A549 (cell line): Measurements from ENCODE around the gene RNF144A. TPM values are rescaled to one million over a fixed set of nuclear protein-coding genes. Genes with fewer than 3 reads are reported as not detected.

Source experiments
- ATAC-seq, 2 experiments: fragments of 200-7000 bp in 1 of 2; fragments of >200 bp in 1 of 2; cut with Nextera tagmentation in 1 of 2; cut with Tn5 transposase in 1 of 2; 3 replicates each; pipeline versions ENCODE4 v1.8.0 to v1.9.1; 2018 to 2020; ENCODE audit warnings: mild to moderate bottlenecking in 1 of 2, moderate library complexity in 1 of 2
- CTCF ChIA-PET: fragments of 300-600 bp; sonication (Branson Sonifier 250); formaldehyde crosslinking; extraction: SDS; loops from one replicate; lab custom pipeline; 2021; ENCODE audit warnings: antibody characterized with exemption, inconsistent platforms; lab: Yijun Ruan, JAX
- POLR2A ChIA-PET: fragments of 350-600 bp; formaldehyde crosslinking; extraction: SDS; loops from one replicate; lab custom pipeline; 2021; ENCODE audit warnings: antibody characterized with exemption, inconsistent platforms; lab: Yijun Ruan, JAX
- DNase-seq, 2 experiments: peaks; one replicate each; pipeline versions ENCODE4 v3.0.0 to v3.0.0-alpha.2; 2011 to 2016; ENCODE audit warnings: low read depth in 1 of 2, low spot score in 1 of 2
- FAIRE-seq: peaks from 2 replicates; lab custom pipeline; 2011; peaks lifted over from hg19 to GRCh38; lab: Jason Lieb, UNC
- H3K27ac ChIP-seq, 2 experiments: fragments of >200 bp; sonication (Bioruptor Twin); formaldehyde crosslinking; 3 replicates each; pipeline ENCODE4 v1.5.1; 2016 to 2017
- H3K4me1 ChIP-seq: fragments of >200 bp; sonication (Bioruptor Twin); formaldehyde crosslinking; 3 replicates; pipeline ENCODE4 v1.6.1; 2016
- H3K4me2 ChIP-seq: fragments of >200 bp; sonication (Bioruptor Twin); formaldehyde crosslinking; 3 replicates; pipeline ENCODE4 v1.6.1; 2016
- H3K4me3 ChIP-seq: fragments of >200 bp; sonication (Bioruptor Twin); formaldehyde crosslinking; 3 replicates; pipeline ENCODE4 v1.5.1; 2016
- H3K9me3 ChIP-seq: fragments of >200 bp; sonication (Bioruptor Twin); formaldehyde crosslinking; 3 replicates; pipeline ENCODE4 v1.6.1; 2016
- CBX8 ChIP-seq: fragments of 200-600 bp; sonication (generic); IDR thresholded peaks from 2 replicates; pipeline ENCODE4 v1.6.1; 2016
- CHD4 ChIP-seq: fragments of 200-600 bp; sonication (generic); IDR thresholded peaks from 2 replicates; pipeline ENCODE4 v1.6.1; 2016; ENCODE audit warnings: antibody characterized with exemption, mild to moderate bottlenecking, borderline replicate concordance
- GATA3 ChIP-seq: IDR thresholded peaks from 2 replicates; pipeline ENCODE4 v1.6.1; 2012; ENCODE audit warnings: borderline replicate concordance
- HEYL ChIP-seq: fragments of 250-450 bp; sonication (Bioruptor Pico); IDR thresholded peaks from 2 replicates; pipeline ENCODE4 v1.8.0; 2021; ENCODE audit warnings: mild to moderate bottlenecking, moderate library complexity
- HOXA7 ChIP-seq: fragments of 250-450 bp; sonication (Bioruptor Pico); IDR thresholded peaks from 2 replicates; pipeline ENCODE4 v1.5.0; 2020; ENCODE audit warnings: mild to moderate bottlenecking, moderate library complexity
- HOXB13 ChIP-seq: fragments of 250-450 bp; sonication (Bioruptor Pico); IDR thresholded peaks from 2 replicates; pipeline ENCODE4 v1.5.0; 2020; ENCODE audit warnings: low read depth, mild to moderate bottlenecking, moderate library complexity
- MAFK ChIP-seq: fragments of 450-650 bp; IDR thresholded peaks from 2 replicates; pipeline ENCODE4 v1.6.1; 2014; ENCODE audit not compliant: partially characterized antibody
- MYC ChIP-seq: IDR thresholded peaks from 2 replicates; pipeline ENCODE4 v1.6.1; 2012; ENCODE audit warnings: mild to moderate bottlenecking, inconsistent platforms, low read length, improper control_type of control experiment, borderline replicate concordance
- RARB ChIP-seq: fragments of 250-450 bp; sonication (Bioruptor Pico); IDR thresholded peaks from 2 replicates; pipeline ENCODE4 v1.8.0; 2021; ENCODE audit warnings: mild to moderate bottlenecking, moderate library complexity
- RFX5 ChIP-seq: fragments of 450-650 bp; IDR thresholded peaks from 2 replicates; pipeline ENCODE4 v1.7.1; 2014; ENCODE audit warnings: antibody characterized with exemption, mild to moderate bottlenecking, moderate library complexity
- ZFP36 ChIP-seq: fragments of 450-650 bp; IDR thresholded peaks from 2 replicates; pipeline ENCODE4 v1.6.1; 2014; ENCODE audit warnings: borderline replicate concordance; ENCODE audit not compliant: partially characterized antibody
- WGBS: methylation state at CpG from one replicate; pipeline ENCODE4 v1.1.6; 2017; ENCODE audit errors: missing lambda C conversion rate; 5-methylcytosine and 5-hydroxymethylcytosine counted together
- polyA plus RNA-seq, 4 experiments: library from polyadenylated mRNA; depleted of rRNA in 3 of 4; stranded (reverse); fragments of >200 nt; fragmentation: RNase III in 1 of 4; extraction: RNeasy Plus Mini Kit Qiagen cat#74134 plus additional on column Dnase treatment in 1 of 4; gene quantifications; 2 replicates in 3 of 4; 3 replicates in 1 of 4; pipeline ENCODE4 v1.2.3, GENCODE V29; 2011 to 2017
- TF ChIP-seq, protein P1 (sequence below): fragments of 200-600 bp; sonication (generic); IDR thresholded peaks from 2 replicates; pipeline ENCODE4 v1.6.1; 2016; ENCODE audit warnings: antibody characterized with exemption, mild to moderate bottlenecking, moderate library complexity
- TF ChIP-seq, protein P2 (sequence below): fragments of 250-450 bp; sonication (Bioruptor Pico); IDR thresholded peaks from 2 replicates; pipeline ENCODE4 v1.5.0; 2020; ENCODE audit warnings: low read depth, mild to moderate bottlenecking, moderate library complexity

RNF144A gene
- polyA plus RNA-seq, 2 of the 4 experiments (the other 2 are of a cell fraction): 4.4 to 9.6 TPM

DNA sequence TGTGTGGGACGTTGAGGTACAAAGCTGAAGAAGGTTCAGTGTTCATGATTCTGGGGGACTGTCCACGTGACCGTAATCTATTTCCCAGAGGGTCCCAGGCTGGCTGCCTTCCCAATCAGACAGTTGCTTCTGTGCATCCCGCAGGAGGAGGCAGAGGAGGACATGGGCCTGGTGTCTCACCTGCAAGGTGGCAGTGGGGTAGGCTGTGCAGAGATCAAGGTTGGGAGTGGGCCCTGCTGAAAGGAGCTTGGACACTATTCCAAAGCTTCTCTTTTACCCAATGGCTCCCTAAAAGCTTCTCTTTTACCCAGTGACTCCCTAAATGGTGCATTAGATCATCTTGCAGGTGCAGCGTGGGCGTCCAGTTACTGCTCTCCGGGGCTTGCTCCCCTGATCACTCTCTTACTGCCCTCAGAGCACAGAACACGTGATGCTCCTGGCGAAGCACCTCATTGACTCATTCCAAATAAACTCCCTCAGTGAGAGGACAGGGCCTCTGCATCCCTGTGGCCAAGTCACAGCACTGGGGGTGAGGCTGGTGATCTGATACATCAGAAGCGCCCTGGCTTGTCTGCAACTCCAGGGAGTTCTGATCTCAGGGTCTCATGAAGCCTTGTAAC lies 41.5 kb downstream of the RNF144A start:
- Histone ChIP-seq H3K4me1 (no peaks in the 10 kb centered on the region), H3K4me3 (no peak overlapping the region), H3K4me2 (no peak overlapping the region)
- CTCF ChIA-PET: interaction anchor here (1.2 kb wide), 1 partner anchor 85 kb away, joined by 4 read pairs; no protein-coding TSS in a partner anchor
- DNase-seq (no peak), FAIRE-seq (no peak)
- TF ChIP-seq RFX5 (no peak), HEYL (CRISPR knock-in tag) (no peak), HOXB13 (CRISPR knock-in tag) (no peak), CBX8 (no peak), CHD4 (no peak), ZFP36 (no peak)
- TF ChIP-seq, all 56 proteins: peak for 0
- ATAC-seq: no peak
- H3K27ac ChIP-seq: no peak overlapping the region
- no peaks in the 10 kb centered on the region for H3K9me3 ChIP-seq
- WGBS: 75% methylated on average over 10 of the region's 10 CpGs
- POLR2A ChIA-PET: no interaction called here

DNA sequence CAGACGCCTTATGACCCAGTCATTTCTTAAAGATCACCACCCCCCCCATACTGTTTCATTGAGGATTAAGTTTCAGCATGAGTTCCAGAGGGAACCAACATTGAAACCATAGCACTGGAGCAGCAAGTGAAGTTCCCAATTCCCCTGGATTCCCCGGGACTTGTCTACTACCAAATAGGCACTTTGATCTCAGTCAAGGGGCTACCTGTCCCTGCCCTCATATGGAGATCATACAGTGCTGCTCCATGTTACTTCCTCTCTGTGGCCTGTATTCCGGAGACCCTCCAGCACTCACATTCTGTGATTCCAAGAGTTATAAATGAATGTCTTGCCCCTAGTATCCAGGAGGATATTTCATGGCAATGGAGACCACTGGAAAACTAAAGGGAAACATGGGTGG lies 42.5 kb downstream of the RNF144A start:
- DNase-seq: no peak
- ChIA-PET POLR2A (no interaction called here), CTCF (no interaction called here)
- Histone ChIP-seq H3K4me1 (no peaks in the 10 kb centered on the region), H3K4me3 (no peak overlapping the region), H3K9me3 (no peaks in the 10 kb centered on the region), H3K4me2 (no peak overlapping the region), H3K27ac (no peak overlapping the region)
- 83% methylated on average over 3 of the region's 3 CpGs for WGBS
- no peak for ATAC-seq
- FAIRE-seq: no peak
- TF ChIP-seq HOXA7 (CRISPR knock-in tag) (no peak), RARB (CRISPR knock-in tag) (no peak), HOXB13 (CRISPR knock-in tag) (no peak), MAFK (no peak), RFX5 (no peak), HEYL (CRISPR knock-in tag) (no peak), GATA3 (no peak), MYC (no peak)
- TF ChIP-seq, protein P1, sequence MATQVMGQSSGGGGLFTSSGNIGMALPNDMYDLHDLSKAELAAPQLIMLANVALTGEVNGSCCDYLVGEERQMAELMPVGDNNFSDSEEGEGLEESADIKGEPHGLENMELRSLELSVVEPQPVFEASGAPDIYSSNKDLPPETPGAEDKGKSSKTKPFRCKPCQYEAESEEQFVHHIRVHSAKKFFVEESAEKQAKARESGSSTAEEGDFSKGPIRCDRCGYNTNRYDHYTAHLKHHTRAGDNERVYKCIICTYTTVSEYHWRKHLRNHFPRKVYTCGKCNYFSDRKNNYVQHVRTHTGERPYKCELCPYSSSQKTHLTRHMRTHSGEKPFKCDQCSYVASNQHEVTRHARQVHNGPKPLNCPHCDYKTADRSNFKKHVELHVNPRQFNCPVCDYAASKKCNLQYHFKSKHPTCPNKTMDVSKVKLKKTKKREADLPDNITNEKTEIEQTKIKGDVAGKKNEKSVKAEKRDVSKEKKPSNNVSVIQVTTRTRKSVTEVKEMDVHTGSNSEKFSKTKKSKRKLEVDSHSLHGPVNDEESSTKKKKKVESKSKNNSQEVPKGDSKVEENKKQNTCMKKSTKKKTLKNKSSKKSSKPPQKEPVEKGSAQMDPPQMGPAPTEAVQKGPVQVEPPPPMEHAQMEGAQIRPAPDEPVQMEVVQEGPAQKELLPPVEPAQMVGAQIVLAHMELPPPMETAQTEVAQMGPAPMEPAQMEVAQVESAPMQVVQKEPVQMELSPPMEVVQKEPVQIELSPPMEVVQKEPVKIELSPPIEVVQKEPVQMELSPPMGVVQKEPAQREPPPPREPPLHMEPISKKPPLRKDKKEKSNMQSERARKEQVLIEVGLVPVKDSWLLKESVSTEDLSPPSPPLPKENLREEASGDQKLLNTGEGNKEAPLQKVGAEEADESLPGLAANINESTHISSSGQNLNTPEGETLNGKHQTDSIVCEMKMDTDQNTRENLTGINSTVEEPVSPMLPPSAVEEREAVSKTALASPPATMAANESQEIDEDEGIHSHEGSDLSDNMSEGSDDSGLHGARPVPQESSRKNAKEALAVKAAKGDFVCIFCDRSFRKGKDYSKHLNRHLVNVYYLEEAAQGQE: no peak
- TF ChIP-seq, protein P2, sequence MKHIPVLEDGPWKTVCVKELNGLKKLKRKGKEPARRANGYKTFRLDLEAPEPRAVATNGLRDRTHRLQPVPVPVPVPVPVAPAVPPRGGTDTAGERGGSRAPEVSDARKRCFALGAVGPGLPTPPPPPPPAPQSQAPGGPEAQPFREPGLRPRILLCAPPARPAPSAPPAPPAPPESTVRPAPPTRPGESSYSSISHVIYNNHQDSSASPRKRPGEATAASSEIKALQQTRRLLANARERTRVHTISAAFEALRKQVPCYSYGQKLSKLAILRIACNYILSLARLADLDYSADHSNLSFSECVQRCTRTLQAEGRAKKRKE (CRISPR knock-in tag): no peak

DNA sequence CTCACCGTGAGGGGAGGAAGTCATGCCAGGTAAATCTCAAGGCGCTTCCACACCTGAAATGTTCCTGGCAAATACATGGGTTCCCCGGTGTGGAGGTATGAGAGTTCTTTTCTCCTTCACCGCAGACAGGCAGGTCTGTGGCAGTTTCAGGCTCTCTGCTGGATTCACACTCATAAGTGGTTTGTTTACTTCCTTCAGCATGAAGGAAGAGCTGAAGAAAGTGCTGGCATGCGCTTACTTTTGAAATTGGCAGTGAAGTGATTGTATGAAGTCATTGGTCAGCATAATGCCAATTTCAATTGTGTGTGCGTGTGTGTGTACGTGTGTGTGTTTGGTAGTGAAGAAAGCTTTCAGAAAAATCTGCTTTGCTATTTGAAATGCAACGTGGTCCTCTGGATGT lies 43.4 kb downstream of the RNF144A start:
- no peak overlapping the region for H3K4me2 ChIP-seq
- no peak overlapping the region for H3K27ac ChIP-seq
- H3K4me3 ChIP-seq: no peak overlapping the region
- CTCF ChIA-PET: no interaction called here
- TF ChIP-seq, protein P1: no peak
- DNase-seq (no peak), FAIRE-seq (no peak), ATAC-seq (no peak)
- H3K4me1 ChIP-seq: no peaks in the 10 kb centered on the region
- POLR2A ChIA-PET: no interaction called here
- WGBS: 83% methylated on average over 8 of the region's 8 CpGs
- no peaks in the 10 kb centered on the region for H3K9me3 ChIP-seq
